ENCODE data around the gene ABCG8.

The ABCG8 gene

GRCh38 chr2:43840965-43841364, 2.2 kb downstream of the ABCG8 start:
- H3K4me3 Mint-ChIP-seq = no peak overlapping the region
- no peaks in the 10 kb centered on the region for H3K4me1 Mint-ChIP-seq (ENCODE audit: low read depth)
- H3K9me3 Mint-ChIP-seq (ENCODE audit: low read depth) = no peaks in the 10 kb centered on the region
- H3K27me3 Mint-ChIP-seq = no peaks in the 10 kb centered on the region
- no peak overlapping the region for H3K27ac Mint-ChIP-seq
- no peaks in the 10 kb centered on the region for H3K36me3 Mint-ChIP-seq

DNA sequence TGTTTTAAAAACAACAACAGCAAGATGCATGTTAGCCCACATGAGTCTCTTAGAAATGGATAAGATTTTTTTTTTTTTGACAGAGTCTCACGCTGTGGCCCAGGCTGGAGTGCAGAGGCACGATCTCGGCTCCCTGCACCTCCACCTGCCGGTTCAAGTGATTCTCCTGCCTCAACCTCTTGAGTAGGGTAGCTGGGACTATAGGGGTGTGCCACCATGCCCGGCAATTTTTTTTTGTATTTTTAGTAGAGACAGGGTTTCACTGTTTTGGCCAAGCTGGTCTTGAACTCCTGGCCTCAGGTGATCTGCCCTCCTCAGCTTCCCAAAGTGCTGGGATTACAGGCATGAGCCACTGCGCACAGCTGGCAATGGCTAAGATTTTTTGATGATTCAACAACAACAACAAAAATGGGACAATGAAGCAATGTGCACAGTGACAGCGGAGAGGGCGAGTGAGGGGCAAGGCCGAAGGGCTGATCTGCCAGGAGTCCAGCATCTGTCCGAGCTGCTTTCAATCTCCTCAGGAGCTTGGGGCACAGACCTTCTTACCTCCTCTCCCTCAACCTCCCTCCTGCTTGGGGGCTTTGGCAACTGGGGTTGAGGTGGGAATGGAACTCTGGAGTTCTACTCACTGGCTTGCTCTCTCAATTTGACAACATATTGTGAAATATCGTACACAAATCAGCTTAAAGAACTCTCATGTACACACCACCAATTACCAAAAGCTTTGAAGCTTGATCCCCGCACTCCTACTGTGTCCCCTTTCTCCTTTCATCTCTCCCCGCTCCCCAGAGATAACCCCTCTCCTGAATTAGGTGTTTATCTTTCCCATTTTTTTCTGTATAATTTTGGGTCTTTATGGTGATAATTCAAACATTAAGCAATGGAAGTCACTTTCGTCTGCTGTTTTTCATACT, 3.4 kb downstream of the ABCG8 start:
- Mint-ChIP-seq H3K4me3 (no peak overlapping the region), H3K27ac (no peak overlapping the region), H3K36me3 (no peaks in the 10 kb centered on the region), H3K9me3 (ENCODE audit: low read depth) (no peaks in the 10 kb centered on the region), H3K27me3 (no peaks in the 10 kb centered on the region), H3K4me1 (ENCODE audit: low read depth) (no peaks in the 10 kb centered on the region)

GRCh38 chr2:43842866-43843226, 4.1 kb downstream of the ABCG8 start:
- H3K27ac Mint-ChIP-seq = no peak overlapping the region
- H3K4me1 Mint-ChIP-seq (ENCODE audit: low read depth) = no peaks in the 10 kb centered on the region
- no peaks in the 10 kb centered on the region for H3K27me3 Mint-ChIP-seq
- H3K9me3 Mint-ChIP-seq (ENCODE audit: low read depth) = no peaks in the 10 kb centered on the region
- H3K36me3 Mint-ChIP-seq = no peaks in the 10 kb centered on the region
- H3K4me3 Mint-ChIP-seq = no peak overlapping the region

- Mint-ChIP-seq H3K36me3 (no peaks in the 10 kb centered on the region), H3K27ac (no peak overlapping the region), H3K27me3 (peaks cover 3% of the 10 kb centered on the region), H3K9me3 (ENCODE audit: low read depth) (no peaks in the 10 kb centered on the region), H3K4me1 (ENCODE audit: low read depth) (no peaks in the 10 kb centered on the region), H3K4me3 (no peak overlapping the region)
These were observed 6.4 kb downstream of the ABCG8 start for GRCh38 chr2:43845181-43845580.

GRCh38 chr2:43846140-43846793, 7.5 kb downstream of the ABCG8 start:
- no peak overlapping the region for H3K27ac Mint-ChIP-seq
- no peaks in the 10 kb centered on the region for H3K9me3 Mint-ChIP-seq (ENCODE audit: low read depth)
- peaks cover 3% of the 10 kb centered on the region for H3K27me3 Mint-ChIP-seq
- H3K36me3 Mint-ChIP-seq = no peaks in the 10 kb centered on the region
- H3K4me3 Mint-ChIP-seq = no peak overlapping the region
- H3K4me1 Mint-ChIP-seq (ENCODE audit: low read depth) = no peaks in the 10 kb centered on the region

DNA sequence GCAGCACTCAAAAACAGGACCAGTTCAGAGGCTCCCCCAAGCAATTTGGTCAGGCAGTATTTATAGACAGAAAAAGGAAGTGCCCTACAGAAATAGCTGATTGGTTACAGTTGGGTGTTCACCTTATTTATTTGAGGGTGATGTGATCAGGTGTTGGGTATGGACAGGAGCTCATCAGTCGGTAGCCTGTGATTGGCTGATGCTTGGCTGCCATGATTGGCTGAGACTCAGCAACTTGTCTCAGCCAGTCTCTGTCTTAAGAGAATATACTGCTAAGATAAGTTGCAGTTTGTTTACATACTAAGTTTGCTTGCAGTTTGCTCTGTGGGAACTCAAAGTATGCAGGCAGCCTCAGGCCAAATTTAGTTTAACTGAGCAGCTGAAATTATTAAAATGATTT, 9.4 kb downstream of the ABCG8 start:
- no peaks in the 10 kb centered on the region for H3K36me3 Mint-ChIP-seq
- no peaks in the 10 kb centered on the region for H3K4me1 Mint-ChIP-seq (ENCODE audit: low read depth)
- peaks cover 3% of the 10 kb centered on the region for H3K27me3 Mint-ChIP-seq
- no peaks in the 10 kb centered on the region for H3K9me3 Mint-ChIP-seq (ENCODE audit: low read depth)
- no peak overlapping the region for H3K27ac Mint-ChIP-seq
- no peak overlapping the region for H3K4me3 Mint-ChIP-seq

GRCh38 chr2:43851011-43851980, 12.5 kb downstream of the ABCG8 start:
- no peaks in the 10 kb centered on the region for H3K4me1 Mint-ChIP-seq (ENCODE audit: low read depth)
- H3K27me3 Mint-ChIP-seq = peaks cover 17% of the 10 kb centered on the region
- H3K36me3 Mint-ChIP-seq = no peaks in the 10 kb centered on the region
- no peak overlapping the region for H3K27ac Mint-ChIP-seq
- no peaks in the 10 kb centered on the region for H3K9me3 Mint-ChIP-seq (ENCODE audit: low read depth)
- no peak overlapping the region for H3K4me3 Mint-ChIP-seq

DNA sequence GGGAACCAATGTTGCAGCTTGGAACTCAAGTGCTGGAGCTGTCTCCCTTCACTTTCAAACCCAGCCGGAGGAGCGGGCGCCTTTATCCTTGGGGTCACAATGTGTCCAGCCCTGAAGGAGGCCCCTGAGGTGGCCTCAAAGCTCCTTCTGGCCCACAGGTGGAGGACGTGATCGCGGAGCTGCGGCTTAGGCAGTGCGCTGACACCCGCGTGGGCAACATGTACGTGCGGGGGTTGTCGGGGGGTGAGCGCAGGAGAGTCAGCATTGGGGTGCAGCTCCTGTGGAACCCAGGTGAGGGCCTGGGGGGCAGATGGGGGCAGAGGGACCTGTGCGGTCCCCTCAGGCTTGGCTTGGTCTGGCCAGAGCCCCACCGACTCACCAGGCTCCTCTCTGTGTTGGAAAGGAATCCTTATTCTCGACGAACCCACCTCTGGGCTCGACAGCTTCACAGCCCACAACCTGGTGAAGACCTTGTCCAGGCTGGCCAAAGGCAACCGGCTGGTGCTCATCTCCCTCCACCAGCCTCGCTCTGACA, 13.5 kb downstream of the ABCG8 start:
- Mint-ChIP-seq H3K27ac (no peak overlapping the region), H3K9me3 (ENCODE audit: low read depth) (no peaks in the 10 kb centered on the region), H3K4me3 (no peak overlapping the region), H3K36me3 (no peaks in the 10 kb centered on the region), H3K4me1 (ENCODE audit: low read depth) (no peaks in the 10 kb centered on the region), H3K27me3 (peaks cover 17% of the 10 kb centered on the region)

DNA sequence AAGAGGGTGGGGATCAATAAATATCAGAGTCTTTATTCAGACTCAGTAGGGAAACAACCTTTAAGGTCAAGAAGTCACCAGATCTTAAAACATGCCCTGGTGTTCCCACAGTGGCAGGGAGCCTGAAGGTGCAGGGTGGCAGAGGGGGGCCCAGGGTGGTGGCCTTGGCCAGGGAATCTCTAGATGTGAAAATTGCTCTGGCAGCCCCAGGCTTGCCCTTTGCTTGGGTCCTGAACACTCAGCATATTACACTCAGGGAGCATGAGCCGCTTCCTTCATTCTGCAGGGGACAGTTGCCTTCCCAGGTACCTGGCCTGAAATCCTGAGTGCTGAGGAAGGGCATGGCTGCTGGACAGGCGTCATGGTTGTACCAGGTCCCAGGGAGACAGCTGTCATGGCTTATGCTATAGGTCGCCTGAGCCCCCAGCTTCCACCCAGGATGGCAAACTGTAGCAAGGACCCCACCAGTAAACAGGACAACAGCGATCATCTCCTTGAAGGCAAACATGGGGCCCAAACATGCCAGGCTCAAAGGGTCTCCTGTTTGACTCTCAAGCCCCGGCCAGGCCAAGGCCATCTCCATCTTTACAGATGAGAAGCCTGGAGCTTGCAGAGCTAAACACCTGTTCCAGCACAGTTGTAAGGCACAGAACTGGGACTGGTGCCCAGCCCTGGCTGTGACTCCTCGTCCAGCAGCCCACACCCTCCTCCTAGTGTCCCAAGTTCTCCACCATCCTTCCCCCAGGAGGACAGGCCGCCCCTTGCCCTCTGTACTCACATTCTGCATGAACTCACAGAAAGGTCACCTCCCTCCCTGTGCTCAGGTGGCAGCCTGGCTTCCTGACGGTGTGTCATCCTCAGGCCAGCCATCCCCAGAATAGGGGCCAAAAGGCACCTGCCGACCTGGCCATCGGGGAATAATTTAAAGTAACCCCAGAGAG, 14.6 kb downstream of the ABCG8 start:
- Mint-ChIP-seq H3K36me3 (no peaks in the 10 kb centered on the region), H3K27ac (no peak overlapping the region), H3K4me3 (no peak overlapping the region), H3K9me3 (ENCODE audit: low read depth) (no peaks in the 10 kb centered on the region), H3K27me3 (peaks cover 17% of the 10 kb centered on the region), H3K4me1 (ENCODE audit: low read depth) (no peaks in the 10 kb centered on the region)

- Mint-ChIP-seq H3K36me3 (no peaks in the 10 kb centered on the region), H3K4me1 (ENCODE audit: low read depth) (no peaks in the 10 kb centered on the region), H3K27me3 (peaks cover 18% of the 10 kb centered on the region), H3K4me3 (no peak overlapping the region), H3K27ac (no peak overlapping the region), H3K9me3 (ENCODE audit: low read depth) (no peaks in the 10 kb centered on the region)
These were observed 15.9 kb downstream of the ABCG8 start for GRCh38 chr2:43854671-43855070.

DNA sequence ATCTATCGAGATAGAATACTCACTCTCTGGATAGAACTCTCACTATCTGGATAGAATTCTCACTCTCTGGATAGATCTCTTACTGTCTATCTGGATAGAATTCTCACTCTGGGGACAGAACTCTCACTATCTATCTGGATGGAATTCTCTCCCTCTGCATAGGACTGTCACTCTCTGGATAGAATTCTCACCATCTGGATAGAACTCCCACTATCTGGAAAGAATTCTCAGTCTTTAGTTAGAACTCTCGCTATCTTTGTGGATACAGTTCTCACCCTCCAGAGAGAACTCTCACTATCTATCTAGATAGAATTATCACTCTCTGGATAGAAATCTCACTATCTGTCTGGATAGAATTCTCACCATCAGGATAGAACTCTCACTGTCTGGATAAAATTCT, 16.5 kb downstream of the ABCG8 start:
- H3K36me3 Mint-ChIP-seq = no peaks in the 10 kb centered on the region
- no peaks in the 10 kb centered on the region for H3K4me1 Mint-ChIP-seq (ENCODE audit: low read depth)
- H3K27me3 Mint-ChIP-seq = peaks cover 18% of the 10 kb centered on the region
- no peaks in the 10 kb centered on the region for H3K9me3 Mint-ChIP-seq (ENCODE audit: low read depth)
- no peak overlapping the region for H3K4me3 Mint-ChIP-seq
- no peak overlapping the region for H3K27ac Mint-ChIP-seq

DNA sequence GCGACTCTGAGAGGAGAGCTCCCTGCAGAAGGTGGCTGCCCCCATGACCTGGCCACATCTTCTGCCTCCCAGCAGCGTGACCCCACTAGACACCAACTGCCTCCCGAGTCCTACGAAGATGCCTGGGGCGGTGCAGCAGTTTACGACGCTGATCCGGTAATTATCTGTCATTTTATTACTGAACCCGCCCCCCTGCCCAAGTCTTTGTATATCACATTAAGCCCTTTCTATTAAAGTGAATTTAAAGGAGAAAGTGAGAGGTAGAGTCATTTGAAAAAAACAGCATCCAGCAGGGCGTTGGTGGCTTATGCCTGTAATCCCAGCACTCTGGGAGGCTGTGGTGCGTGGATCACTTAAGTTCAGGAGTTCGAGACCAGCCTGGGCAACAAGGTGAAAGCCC, 33.4 kb downstream of the ABCG8 start:
- H3K4me3 Mint-ChIP-seq = no peak overlapping the region
- peaks cover 27% of the 10 kb centered on the region for H3K27me3 Mint-ChIP-seq
- H3K9me3 Mint-ChIP-seq (ENCODE audit: low read depth) = no peaks in the 10 kb centered on the region
- no peak overlapping the region for H3K27ac Mint-ChIP-seq
- no peaks in the 10 kb centered on the region for H3K36me3 Mint-ChIP-seq
- no peaks in the 10 kb centered on the region for H3K4me1 Mint-ChIP-seq (ENCODE audit: low read depth)

DNA sequence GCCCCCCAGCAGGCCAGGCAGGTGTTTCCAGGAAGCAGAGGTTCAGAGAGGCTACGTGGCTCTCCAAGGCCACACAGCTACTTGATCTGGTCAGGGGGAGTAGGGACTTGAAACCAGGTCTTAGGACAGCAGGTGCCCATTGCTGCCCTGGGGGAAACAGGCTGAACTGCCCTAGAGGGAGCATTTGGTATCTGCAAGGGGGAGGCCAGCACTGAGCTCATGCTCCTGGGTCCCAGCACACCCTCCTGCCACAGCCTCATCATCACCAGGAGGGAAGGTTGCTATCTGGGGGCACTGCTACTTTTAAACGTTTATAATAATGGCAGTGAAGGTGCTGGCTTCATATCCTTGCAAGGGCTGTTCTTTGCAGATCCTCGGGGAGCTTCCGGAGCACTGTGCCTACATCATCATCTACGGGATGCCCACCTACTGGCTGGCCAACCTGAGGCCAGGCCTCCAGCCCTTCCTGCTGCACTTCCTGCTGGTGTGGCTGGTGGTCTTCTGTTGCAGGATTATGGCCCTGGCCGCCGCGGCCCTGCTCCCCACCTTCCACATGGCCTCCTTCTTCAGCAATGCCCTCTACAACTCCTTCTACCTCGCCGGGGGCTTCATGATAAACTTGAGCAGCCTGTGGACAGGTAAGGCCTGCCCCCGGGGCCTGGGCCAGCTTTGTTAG, 36.1 kb downstream of the ABCG8 start:
- H3K4me3 Mint-ChIP-seq = no peak overlapping the region
- H3K9me3 Mint-ChIP-seq (ENCODE audit: low read depth) = no peaks in the 10 kb centered on the region
- H3K27ac Mint-ChIP-seq = no peak overlapping the region
- peaks cover 21% of the 10 kb centered on the region for H3K27me3 Mint-ChIP-seq
- H3K36me3 Mint-ChIP-seq = no peaks in the 10 kb centered on the region
- H3K4me1 Mint-ChIP-seq (ENCODE audit: low read depth) = peaks cover 6% of the 10 kb centered on the region

Data from activated naive CD8-positive, alpha-beta T cell (primary cell).